Jurkat, Clone E6-1 (cell line): ENCODE results near the gene LGALS3.

Source experiments
- DNase-seq: peaks from one replicate; pipeline ENCODE4 v3.0.0-alpha.2; 2011; ENCODE audit warnings: low read depth, low spot score
- H3K4me3 ChIP-seq: 2 replicates; pipeline ENCODE4 v1.5.1; 2011; ENCODE audit warnings: mild to moderate bottlenecking, low read length, control low read depth, moderate library complexity

Gene LGALS3

GRCh38 chr14:55127460-55127951, 1.5 kb upstream of the LGALS3 start:
- H3K4me3 ChIP-seq, result no peak overlapping the region
- no peak for DNase-seq

- no peak overlapping the region for H3K4me3 ChIP-seq
- DNase-seq, result no peak
Observed at GRCh38 chr14:55128386-55129085, 516 bp upstream of the LGALS3 start.

- DNase-seq, result no peak
Observed at GRCh38 chr14:55129428-55130195, 560 bp downstream of the LGALS3 start.

GRCh38 chr14:55130196-55130550, 1.1 kb downstream of the LGALS3 start:
- H3K4me3 ChIP-seq, result no peak overlapping the region
- no peak for DNase-seq

More at GRCh38 chr14:55129428-55130195, 560 bp downstream of the LGALS3 start:
- no peak overlapping the region for H3K4me3 ChIP-seq

GRCh38 chr14:55131370-55132137, 2.5 kb downstream of the LGALS3 start:
- no peak overlapping the region for H3K4me3 ChIP-seq
- DNase-seq, result no peak

GRCh38 chr14:55133416-55133815, 4.4 kb downstream of the LGALS3 start:
- no peak for DNase-seq

GRCh38 chr14:55136241-55136640, 7.2 kb downstream of the LGALS3 start:
- H3K4me3 ChIP-seq, result no peak overlapping the region

More at GRCh38 chr14:55133416-55133815, 4.4 kb downstream of the LGALS3 start:
- H3K4me3 ChIP-seq, result no peak overlapping the region

GRCh38 chr14:55136885-55137786, 8.1 kb downstream of the LGALS3 start:
- H3K4me3 ChIP-seq, result no peak overlapping the region
- DNase-seq, result no peak

More at GRCh38 chr14:55136241-55136640, 7.2 kb downstream of the LGALS3 start:
- DNase-seq, result no peak

GRCh38 chr14:55138091-55138490, 9.0 kb downstream of the LGALS3 start:
- no peak overlapping the region for H3K4me3 ChIP-seq
- DNase-seq, result no peak

- DNase-seq, result no peak
- H3K4me3 ChIP-seq, result no peak overlapping the region
Observed at GRCh38 chr14:55139141-55139540, 10.1 kb downstream of the LGALS3 start.

- H3K4me3 ChIP-seq, result no peak overlapping the region
- DNase-seq, result no peak
Observed at GRCh38 chr14:55139696-55140509, 10.9 kb downstream of the LGALS3 start.

- H3K4me3 ChIP-seq, result no peak overlapping the region
- no peak for DNase-seq
Observed at GRCh38 chr14:55141825-55142224, 12.8 kb downstream of the LGALS3 start.

- no peak overlapping the region for H3K4me3 ChIP-seq
- no peak for DNase-seq
Observed at GRCh38 chr14:55142466-55142865, 13.4 kb downstream of the LGALS3 start.

- peak; percentile 15 for DNase-seq
- H3K4me3 ChIP-seq, result no peak overlapping the region
Observed at GRCh38 chr14:55146425-55146824, 17.4 kb downstream of the LGALS3 start.

- DNase-seq, result no peak
Observed at GRCh38 chr14:55151601-55152000, 22.5 kb downstream of the LGALS3 start.

GRCh38 chr14:55152052-55152753, 23.2 kb downstream of the LGALS3 start:
- DNase-seq, result no peak
- H3K4me3 ChIP-seq, result no peak overlapping the region

More at GRCh38 chr14:55151601-55152000, 22.5 kb downstream of the LGALS3 start:
- no peak overlapping the region for H3K4me3 ChIP-seq

GRCh38 chr14:55153951-55154350, 24.9 kb downstream of the LGALS3 start:
- H3K4me3 ChIP-seq, result no peak overlapping the region
- DNase-seq, result no peak
